SK-N-SH (cell line): Measurements from ENCODE around the gene CATSPERZ. TPM values are rescaled to one million over a fixed set of nuclear protein-coding genes. Genes with fewer than 3 reads are reported as not detected.
"Not testable (repeated sequence)": the region's sequence is repeated elsewhere in the genome, so short reads cannot be mapped to it uniquely, and the experiment has no call there.

Source experiments
- CTCF ChIA-PET: fragments of 300-600, 350-600 bp; formaldehyde crosslinking; extraction: SDS; loops from one replicate; lab custom pipeline; 2021; lab: Yijun Ruan, JAX
- POLR2A ChIA-PET: fragments of 350-600 bp; sonication (Branson Sonifier 250); formaldehyde crosslinking; extraction: SDS; loops from one replicate; lab custom pipeline; 2020; ENCODE audit warnings: antibody characterized with exemption, inconsistent platforms; lab: Yijun Ruan, JAX
- DNase-seq: peaks from one replicate; pipeline ENCODE4 v3.0.0; 2012
- H2AFZ ChIP-seq: fragments of 200-600 bp; sonication (generic); 2 replicates; pipeline ENCODE4 v1.8.1; 2016; ENCODE audit warnings: antibody characterized with exemption, mild to moderate bottlenecking, low read depth
- H3F3A ChIP-seq: fragments of 200-600 bp; sonication (generic); replicated peaks from 2 replicates; pipeline ENCODE3; 2016; ENCODE audit warnings: antibody characterized with exemption, mild to moderate bottlenecking; ENCODE audit not compliant: insufficient read depth
- H3K27ac ChIP-seq, 2 experiments: fragments of 200-500 bp in 1 of 2; fragments of 200-600 bp in 1 of 2; sonication (Bioruptor generic) in 1 of 2; sonication (generic), shearing (Covaris generic) in 1 of 2; 2 replicates each; pipeline versions ENCODE4 v1.5.1 to v1.6.1; 2014 to 2016; ENCODE audit warnings: low read depth in 2 of 2, inconsistent platforms in 1 of 2, low read length in 1 of 2, mild to moderate bottlenecking in 1 of 2, mixed read lengths in 1 of 2
- H3K27me3 ChIP-seq: fragments of 200-600 bp; sonication (generic), shearing (Covaris generic); 2 replicates; pipeline ENCODE4 v1.6.1; 2016; ENCODE audit warnings: mixed run types; ENCODE audit not compliant: insufficient read depth
- H3K36me3 ChIP-seq, 2 experiments: fragments of 200-500 bp in 1 of 2; fragments of 200-600 bp in 1 of 2; sonication (Bioruptor generic) in 1 of 2; sonication (generic) in 1 of 2; replicated peaks in 1 of 2; 2 replicates each; pipeline versions ENCODE3 to v1.5.1; 2014 to 2016; ENCODE audit warnings: low read length in 1 of 2, mild to moderate bottlenecking in 1 of 2; ENCODE audit not compliant: insufficient read depth in 2 of 2, control insufficient read depth in 1 of 2
- H3K4me1 ChIP-seq, 2 experiments: fragments of 200-500 bp in 1 of 2; fragments of 200-600 bp in 1 of 2; sonication (Bioruptor generic) in 1 of 2; sonication (generic), shearing (Covaris generic) in 1 of 2; 2 replicates each; pipeline versions ENCODE4 v1.5.1 to v1.6.1; 2014 to 2016; ENCODE audit warnings: low read depth in 1 of 2, low read length in 1 of 2, mixed run types in 1 of 2; ENCODE audit not compliant: insufficient read depth in 2 of 2, control insufficient read depth in 1 of 2
- H3K4me2 ChIP-seq: fragments of 200-600 bp; sonication (generic), shearing (Covaris generic); 2 replicates; pipeline ENCODE4 v1.6.1; 2017; ENCODE audit warnings: mixed run types
- H3K4me3 ChIP-seq, 2 experiments: fragments of 200-500 bp in 1 of 2; fragments of 200-600 bp in 1 of 2; sonication (Bioruptor generic) in 1 of 2; sonication (generic), shearing (Covaris generic) in 1 of 2; 2 replicates each; pipeline versions ENCODE4 v1.5.1 to v1.8.1; 2014 to 2016; ENCODE audit warnings: low read depth in 2 of 2, inconsistent platforms in 1 of 2, low read length in 1 of 2, mild to moderate bottlenecking in 1 of 2, mixed read lengths in 1 of 2, moderate library complexity in 1 of 2
- H3K79me2 ChIP-seq: fragments of 200-600 bp; sonication (generic); 2 replicates; pipeline ENCODE4 v1.8.1; 2017; ENCODE audit warnings: mild to moderate bottlenecking; ENCODE audit not compliant: insufficient read depth
- H3K9ac ChIP-seq: fragments of 200-600 bp; sonication (generic); 2 replicates; pipeline ENCODE4 v1.6.1; 2017; ENCODE audit warnings: mixed run types
- H3K9me2 ChIP-seq: fragments of 200-600 bp; sonication (generic); 2 replicates; pipeline ENCODE4 v1.6.1; 2017; ENCODE audit warnings: mixed run types
- H3K9me3 ChIP-seq: fragments of 200-600 bp; sonication (generic); 2 replicates; pipeline ENCODE4 v1.6.1; 2017; ENCODE audit warnings: mixed run types, mild to moderate bottlenecking, moderate library complexity
- H4K20me1 ChIP-seq: fragments of 200-600 bp; sonication (generic); 2 replicates; pipeline ENCODE4 v1.6.1; 2017; ENCODE audit warnings: mild to moderate bottlenecking, mixed run types; ENCODE audit not compliant: insufficient read depth
- CTCF ChIP-seq: fragments of 200-600 bp; sonication (generic); IDR thresholded peaks from 2 replicates; pipeline ENCODE4 v1.6.1; 2017; ENCODE audit warnings: antibody characterized with exemption, mild to moderate bottlenecking, moderate library complexity
- ELF1 ChIP-seq: IDR thresholded peaks from 2 replicates; pipeline ENCODE4 v1.4.0; 2012
- NFIC ChIP-seq: IDR thresholded peaks from 2 replicates; pipeline ENCODE4 v1.4.0; 2012; ENCODE audit warnings: borderline replicate concordance
- WGBS: methylation state at CpG from one replicate; pipeline ENCODE4 v1.1.6; 2017; ENCODE audit warnings: low lambda C conversion rate; 5-methylcytosine and 5-hydroxymethylcytosine counted together
- polyA plus RNA-seq, 3 experiments: library from polyadenylated mRNA; depleted of rRNA; stranded (reverse); fragments of >200 nt; gene quantifications; 2 replicates each; pipeline ENCODE4 v1.2.3, GENCODE V29; 2012

Gene CATSPERZ
- polyA plus RNA-seq, 1 of the 3 experiments (the other 2 are of a cell fraction), result 0.54 TPM

GRCh38 chr11:64314146-64314804, 14.1 kb downstream of the CATSPERZ start:
- Histone ChIP-seq H3K9me3 (no peaks in the 10 kb centered on the region), H3K27me3 (no peaks in the 10 kb centered on the region), H3K36me3 (peaks cover 0 to 20% of the 10 kb centered on the region in 2 experiments), H3K4me1 (peaks cover 0 to 12% of the 10 kb centered on the region in 2 experiments; a peak in 2 of 4 replicates), H3K4me3 (no peak overlapping the region), H3K9ac (no peak overlapping the region), H4K20me1 (no peaks in the 10 kb centered on the region), H3K4me2 (no peak overlapping the region), H3K9me2 (no peaks in the 10 kb centered on the region), H3K27ac (no peak overlapping the region), H3F3A (peaks cover 6% of the 10 kb centered on the region), H2AFZ (no peak overlapping the region), H3K79me2 (peaks cover 34% of the 10 kb centered on the region)
- DNase-seq, result peak; percentile 54
- no peak for TF ChIP-seq ELF1
- TF ChIP-seq CTCF, result peak; percentile 32; the same call in 1 of the 2 replicates
- ChIA-PET CTCF (interaction anchor here (0.7 to 1.9 kb wide), 4 partner anchors 9 to 135 kb away, joined by 3 to 8 read pairs (median 5); partner anchors contain the start of genes CATSPERZ and ESRRA), POLR2A (no interaction called here)
- 84% methylated on average over 14 of the region's 19 CpGs for WGBS

GRCh38 chr11:64314805-64315561, 14.8 kb downstream of the CATSPERZ start:
- Histone ChIP-seq H3K9me3 (no peaks in the 10 kb centered on the region), H3K27me3 (no peaks in the 10 kb centered on the region), H3K9me2 (no peaks in the 10 kb centered on the region), H3K4me3 (no peak overlapping the region), H3F3A (peaks cover 6% of the 10 kb centered on the region), H3K36me3 (peaks cover 0 to 20% of the 10 kb centered on the region in 2 experiments), H3K9ac (no peak overlapping the region), H3K27ac (no peak overlapping the region), H3K79me2 (peaks cover 35% of the 10 kb centered on the region), H2AFZ (no peak overlapping the region), H3K4me1 (peaks cover 0 to 15% of the 10 kb centered on the region in 2 experiments; a peak in 2 of 4 replicates), H3K4me2 (no peak overlapping the region), H4K20me1 (no peaks in the 10 kb centered on the region)
- 89% methylated on average over 15 of the region's 24 CpGs for WGBS
- ChIA-PET CTCF (interaction anchor here (0.7 to 1.9 kb wide), 2 partner anchors 10 to 26 kb away, joined by 3 to 7 read pairs; partner anchors contain the start of gene ESRRA), POLR2A (no interaction called here)
- DNase-seq, result no peak
- no peak for TF ChIP-seq NFIC

GRCh38 chr11:64315667-64316526, 15.7 kb downstream of the CATSPERZ start:
- H3K27ac ChIP-seq, result peak overlapping the region in 1 of 2 experiments; percentile 97; a peak in 2 of 4 replicates

More at GRCh38 chr11:64315667-64316526, 15.7 kb downstream of the CATSPERZ start:
- H3K4me2 ChIP-seq, result peak overlapping the region; percentile 88
- peak overlapping the region; percentile 70 to 98 for H3K4me3 ChIP-seq
- not testable (repeated sequence) for H3K9me2 ChIP-seq, H3F3A ChIP-seq, H2AFZ ChIP-seq, DNase-seq, H3K9me3 ChIP-seq, H3K27me3 ChIP-seq, H4K20me1 ChIP-seq
- peaks cover 0 to 21% of the 10 kb centered on the region in 2 experiments for H3K36me3 ChIP-seq
- CTCF ChIA-PET, result interaction anchor here (1.8 to 3.0 kb wide), 4 partner anchors 11 to 39 kb away, joined by 5 to 27 read pairs (median 6); partner anchors contain the start of gene ESRRA
- POLR2A ChIA-PET, result interaction anchor here (0.5 to 2.0 kb wide), 3 partner anchors 11 to 100 kb away, joined by 3 to 14 read pairs (median 7); partner anchors contain the start of gene ESRRA
- peaks cover 0 to 15% of the 10 kb centered on the region in 2 experiments; a peak in 2 of 4 replicates for H3K4me1 ChIP-seq
- WGBS, result 81% methylated on average over 18 of the region's 25 CpGs
- peaks cover 39% of the 10 kb centered on the region for H3K79me2 ChIP-seq
- H3K9ac ChIP-seq, result peak overlapping the region; percentile 91; the same call in 1 of the 2 replicates
